Activated T-cell treated with anti-CD3 and anti-CD28 coated beads, Interleukin-2, amount 50 U/mL, for 1 hour (primary cell): ENCODE measurements around the gene LRRC47.
A peak's percentile ranks its signal among the peaks of the same experiment; 100 is the strongest.
"Not testable (repeated sequence)": the region's sequence is repeated elsewhere in the genome, so short reads cannot be mapped to it uniquely, and the experiment has no call there.

Source experiments
- DNase-seq: peaks from one replicate; pipeline ENCODE4 v3.0.0-alpha.2; 2020

LRRC47 gene

DNA sequence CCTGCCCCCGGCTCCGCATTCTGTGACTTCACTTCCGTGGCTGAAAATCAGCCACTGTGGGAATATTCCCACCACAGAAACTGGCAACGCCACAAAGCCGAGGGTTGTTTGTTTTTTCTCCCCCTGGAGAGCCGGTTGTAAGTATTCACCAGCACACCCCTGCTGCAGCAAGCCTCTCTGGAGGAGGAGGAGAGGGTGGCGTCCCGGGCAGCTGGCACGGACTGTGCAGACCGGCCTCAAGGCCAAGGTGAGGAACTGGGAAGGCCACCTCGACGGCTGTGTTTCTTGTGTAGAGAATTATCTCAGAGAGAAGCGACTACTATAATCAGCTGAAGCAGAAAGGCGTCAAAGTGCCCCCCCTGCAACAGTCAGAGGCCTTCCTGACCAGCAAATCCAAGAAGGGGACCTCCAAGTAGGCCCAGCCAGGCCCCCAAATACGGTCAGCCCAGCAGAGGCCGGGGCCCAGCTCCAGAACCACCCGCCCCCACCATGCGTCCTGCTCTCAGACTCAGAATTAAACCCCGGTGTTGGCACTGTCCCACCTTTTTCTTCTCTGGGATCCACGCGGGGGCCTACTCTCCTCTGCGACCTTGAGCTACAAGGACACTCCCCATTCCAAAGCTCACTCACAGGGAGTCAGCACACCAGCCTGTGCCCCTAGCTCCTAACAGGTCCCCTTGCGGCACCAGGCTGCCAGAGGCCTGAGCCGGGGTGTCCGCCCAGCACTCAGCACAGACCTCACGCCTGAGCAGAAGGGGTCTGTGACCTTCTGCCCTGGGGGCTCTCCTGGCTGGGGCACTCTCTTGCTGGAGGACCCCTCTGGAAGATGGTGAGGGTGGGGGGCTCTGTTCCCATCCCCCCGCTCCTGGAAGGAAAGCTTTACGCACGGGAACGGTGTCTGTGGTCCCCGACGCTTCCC is 24.9 kb downstream of the LRRC47 start:
- DNase-seq = no peak

DNA sequence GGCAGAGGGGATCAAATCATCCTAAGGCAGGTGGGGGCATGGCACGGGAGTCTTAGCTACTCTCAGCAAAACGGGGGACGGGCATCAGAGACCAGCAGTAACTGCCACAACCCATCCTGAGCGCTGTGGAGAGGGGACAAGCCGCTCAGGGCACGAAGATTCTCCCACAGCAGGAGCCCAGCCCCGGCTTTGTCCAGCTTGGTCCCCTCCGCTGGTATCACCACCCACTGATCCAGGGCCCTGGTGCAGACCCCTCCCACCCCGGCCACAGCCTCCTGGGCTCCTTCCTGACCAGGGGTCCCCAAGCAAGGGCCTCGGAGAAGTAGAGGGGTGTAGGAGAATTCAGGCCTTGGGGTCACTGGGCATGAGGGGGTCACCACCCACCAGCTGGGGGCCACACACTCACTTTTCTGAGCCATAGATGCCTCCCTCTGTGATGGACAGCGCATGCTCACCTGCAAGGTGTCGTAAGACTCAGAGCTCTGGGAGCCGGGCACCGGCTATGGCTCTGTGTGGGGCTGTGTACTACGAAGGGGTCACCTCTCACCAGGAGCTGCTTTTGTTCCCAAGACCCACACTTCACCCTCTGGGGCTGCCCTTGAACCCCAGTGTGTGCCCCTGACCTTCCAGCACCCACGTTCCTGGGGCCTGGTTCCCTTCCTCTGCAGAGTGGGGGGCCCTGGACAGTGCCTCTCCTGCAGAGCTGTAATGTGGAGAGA is 26.1 kb downstream of the LRRC47 start:
- DNase-seq = no peak

DNA sequence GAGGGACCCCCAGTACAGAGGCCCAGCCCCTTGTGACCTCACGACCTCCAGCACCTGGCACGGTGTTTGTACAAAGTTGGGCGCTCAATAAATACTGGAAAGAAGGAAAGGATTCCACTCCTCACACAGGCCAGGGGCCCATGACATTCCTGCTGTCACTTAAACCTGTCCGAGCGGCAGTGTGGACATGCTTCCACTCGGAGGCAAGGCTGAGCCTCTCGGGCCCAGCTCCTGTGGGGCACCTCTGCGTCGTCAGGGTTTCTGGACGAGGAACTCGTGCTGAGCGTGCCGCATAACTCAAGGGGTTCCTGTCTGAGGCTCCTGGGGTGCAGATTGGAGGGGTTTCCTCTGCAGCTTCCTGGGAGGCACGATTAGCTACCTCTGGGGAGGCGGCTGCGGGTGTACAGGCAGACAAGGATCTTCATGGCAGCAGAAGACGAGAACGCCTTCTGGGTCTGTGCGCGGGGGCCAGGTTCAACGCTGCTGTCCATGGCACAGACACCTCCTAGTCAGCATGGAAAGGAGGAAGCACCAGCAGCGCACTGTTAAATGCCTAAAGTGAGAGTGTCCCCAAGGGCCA is 27.4 kb downstream of the LRRC47 start:
- no peak for DNase-seq

DNA sequence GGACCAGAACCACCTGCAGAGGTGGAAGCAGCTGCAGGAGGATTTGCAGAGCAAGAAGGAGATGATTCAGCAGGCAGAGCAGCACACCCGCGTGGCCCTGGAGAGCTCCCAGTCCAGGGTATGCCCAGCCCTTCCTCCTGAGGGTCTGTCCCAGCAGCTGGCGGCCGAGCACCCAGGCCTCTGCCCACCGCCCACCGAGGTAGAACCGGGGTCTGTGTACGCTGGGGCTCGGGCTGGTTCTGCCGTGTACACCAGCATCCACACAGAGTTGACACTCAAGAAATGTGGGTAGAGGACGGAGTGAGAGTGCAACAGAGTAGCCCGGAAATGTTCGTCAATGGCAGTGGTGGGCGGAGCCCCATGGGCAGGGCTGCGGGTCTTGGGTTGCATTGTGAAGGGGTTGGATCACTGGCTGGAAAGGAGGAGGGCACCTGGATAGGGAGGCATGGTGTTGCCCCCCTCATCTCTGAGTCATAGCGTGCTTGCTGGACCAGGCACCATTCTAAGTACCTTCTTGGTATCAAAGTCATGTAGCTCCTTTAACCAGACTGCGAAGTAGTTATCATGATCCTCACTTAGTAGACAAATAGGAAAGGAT is 28.9 kb downstream of the LRRC47 start:
- no peak for DNase-seq

DNA sequence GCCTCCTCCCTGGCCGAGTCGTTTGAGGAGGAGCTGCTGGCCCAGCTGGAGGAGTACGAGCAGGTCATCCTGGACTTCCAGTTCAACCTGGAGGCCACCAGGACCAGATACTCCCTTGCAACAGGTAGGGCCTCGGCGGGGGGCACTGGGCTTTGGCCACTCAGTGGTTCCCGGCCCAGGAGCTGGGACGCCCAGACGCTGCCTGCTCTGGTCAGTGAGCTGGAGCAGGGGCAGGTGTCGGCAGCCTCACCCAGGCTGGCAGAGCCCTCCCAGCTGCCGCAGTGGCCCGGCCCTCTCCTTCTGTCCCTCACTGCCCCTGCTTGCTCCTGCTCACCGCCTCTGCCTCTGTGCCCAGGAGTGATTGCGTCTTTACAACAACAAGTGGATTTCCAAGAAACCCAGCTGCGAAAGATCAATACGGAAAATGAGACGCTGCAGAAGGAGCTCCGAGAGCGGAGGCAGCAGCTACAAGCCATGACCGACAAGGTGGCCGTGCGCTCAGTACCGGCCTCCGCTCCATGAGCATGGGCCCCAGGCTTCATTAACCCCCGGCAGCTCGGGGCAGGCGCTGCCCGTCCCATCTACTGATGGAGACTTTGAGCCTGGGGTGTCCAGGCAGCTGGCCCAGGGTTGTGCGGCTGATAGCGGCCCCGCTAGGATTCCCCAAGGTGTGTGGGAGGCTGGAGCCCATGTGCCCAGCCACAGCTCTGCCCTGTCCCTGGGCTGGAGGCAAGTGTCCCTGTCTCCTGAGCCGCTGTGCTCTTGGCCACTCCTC is 32.8 kb downstream of the LRRC47 start:
- no peak for DNase-seq

DNA sequence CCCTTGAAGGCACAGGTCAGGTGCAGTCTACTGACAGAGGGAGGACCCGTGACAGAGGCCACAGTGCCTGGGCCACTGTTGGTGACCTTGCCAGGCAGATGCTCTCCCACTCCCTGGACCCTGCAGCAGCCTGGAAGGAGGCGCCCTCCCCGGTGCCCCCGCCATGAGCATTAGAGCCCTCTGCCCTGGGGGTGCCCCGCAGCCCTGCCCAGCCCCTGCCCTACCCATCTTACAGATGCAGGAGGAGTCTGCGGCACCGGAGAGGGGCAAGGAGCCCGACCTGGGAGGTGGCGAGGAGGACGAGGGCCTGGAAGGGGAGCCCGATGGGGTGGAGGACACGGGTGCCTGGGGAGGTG is 33.4 kb downstream of the LRRC47 start:
- DNase-seq = no peak

DNA sequence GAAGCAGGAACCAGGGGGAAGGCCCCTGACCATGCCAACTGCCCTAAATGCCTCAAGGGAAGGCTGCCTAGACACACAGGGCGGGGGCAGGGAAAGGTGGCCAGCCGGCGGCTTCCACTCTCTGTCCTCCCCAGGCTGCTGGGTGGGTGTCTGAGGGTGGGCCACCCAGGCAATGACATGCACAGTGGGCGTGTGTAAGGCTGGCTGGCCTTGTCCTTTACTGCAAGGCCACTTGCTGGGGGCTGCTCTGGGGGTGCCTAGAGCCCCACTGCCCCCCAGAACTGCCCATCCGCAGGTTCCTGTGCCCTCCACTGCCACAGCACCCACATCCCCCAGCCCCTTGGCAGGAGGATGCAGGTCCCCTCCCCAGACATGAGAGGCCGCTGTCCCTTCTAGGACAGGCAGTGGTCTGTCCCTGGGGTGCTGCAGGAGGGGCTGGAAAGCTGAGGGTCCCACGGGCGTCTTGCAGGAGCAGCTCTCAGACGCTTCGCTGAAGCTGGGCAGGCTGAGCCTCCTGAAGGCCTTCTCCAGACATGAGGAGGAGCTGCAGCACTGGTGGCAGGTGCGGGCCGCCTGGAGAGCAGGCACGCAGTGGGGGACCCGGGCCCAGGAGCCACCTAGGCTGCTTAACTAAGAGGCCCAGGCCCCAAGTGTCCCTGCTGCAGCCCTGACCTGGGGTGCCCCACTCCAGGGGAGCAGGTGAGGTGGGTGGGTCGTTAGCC is 34.0 kb downstream of the LRRC47 start:
- DNase-seq = no peak

DNA sequence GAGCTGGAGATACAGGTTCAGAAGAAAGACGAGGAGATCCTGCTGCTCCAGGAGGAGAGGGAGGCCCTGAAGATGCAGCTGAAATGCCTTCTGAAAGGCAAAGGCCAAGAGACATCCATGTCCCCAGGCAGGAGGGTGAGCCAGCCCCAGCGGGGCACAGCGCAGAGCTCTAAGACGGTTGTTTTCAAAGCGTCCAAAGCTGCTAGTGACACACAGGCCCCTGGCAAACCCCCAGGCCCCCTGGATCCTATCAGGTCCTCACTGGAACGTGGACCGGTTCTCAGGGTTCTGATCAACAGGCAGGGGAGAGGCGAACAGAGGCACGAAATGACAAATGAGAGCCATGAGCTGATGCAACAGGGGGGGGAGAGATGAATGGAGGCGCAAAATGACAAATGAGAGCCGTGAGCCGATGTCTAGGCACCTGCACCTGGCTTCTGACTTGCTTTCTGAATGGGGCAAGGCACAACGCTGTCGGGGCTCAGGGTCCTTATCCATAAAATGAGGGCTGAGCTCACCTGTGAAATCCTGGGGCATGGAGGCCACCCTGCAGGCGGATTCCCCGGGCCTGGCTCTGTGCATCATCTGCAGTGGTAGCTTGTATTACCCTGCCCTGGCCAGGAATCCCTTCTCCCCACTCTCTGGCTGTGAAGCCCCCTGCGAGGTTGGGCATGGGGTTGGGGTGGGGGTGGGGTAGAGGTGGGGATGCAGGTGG is 34.8 kb downstream of the LRRC47 start:
- no peak for DNase-seq

DNA sequence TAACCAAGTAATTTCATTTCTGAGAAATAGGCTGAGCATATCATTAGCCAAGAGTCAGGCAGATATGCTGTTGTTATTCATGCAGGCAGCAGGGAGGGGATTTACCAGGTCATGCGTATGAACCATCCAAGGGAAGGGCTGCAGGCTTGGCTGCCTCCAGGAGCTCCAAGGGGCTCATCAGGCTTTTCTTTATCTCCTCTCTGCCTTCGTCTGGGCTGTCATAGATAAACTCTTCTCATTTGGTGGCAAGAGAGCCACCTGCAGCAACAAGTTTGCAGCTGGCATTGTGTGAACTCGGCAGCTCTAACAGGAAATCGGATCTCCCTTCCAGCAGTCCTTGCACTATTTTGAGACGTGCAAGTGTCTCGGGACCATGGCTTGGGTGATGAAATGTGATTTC is 36.5 kb downstream of the LRRC47 start:
- DNase-seq = no peak

DNA sequence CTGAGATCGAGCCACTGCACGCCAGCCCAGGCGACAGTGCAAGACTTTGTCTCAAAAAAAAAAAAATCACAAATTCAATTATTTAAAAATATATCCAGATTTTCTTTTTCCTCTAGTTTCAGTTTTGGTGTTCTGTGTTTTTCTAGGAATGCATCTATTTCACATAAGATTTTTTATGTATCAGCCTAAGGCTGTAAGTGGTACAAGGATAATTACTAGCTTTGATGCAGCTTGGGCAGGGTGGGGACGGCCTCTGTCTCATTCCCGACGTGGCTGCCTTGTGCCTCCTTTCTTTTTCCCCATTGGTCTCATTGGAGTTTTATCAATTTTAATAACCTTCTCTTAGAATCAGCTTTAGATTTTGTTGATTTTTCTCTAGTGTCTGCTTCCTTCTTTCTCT is 37.1 kb downstream of the LRRC47 start:
- DNase-seq = no peak

DNA sequence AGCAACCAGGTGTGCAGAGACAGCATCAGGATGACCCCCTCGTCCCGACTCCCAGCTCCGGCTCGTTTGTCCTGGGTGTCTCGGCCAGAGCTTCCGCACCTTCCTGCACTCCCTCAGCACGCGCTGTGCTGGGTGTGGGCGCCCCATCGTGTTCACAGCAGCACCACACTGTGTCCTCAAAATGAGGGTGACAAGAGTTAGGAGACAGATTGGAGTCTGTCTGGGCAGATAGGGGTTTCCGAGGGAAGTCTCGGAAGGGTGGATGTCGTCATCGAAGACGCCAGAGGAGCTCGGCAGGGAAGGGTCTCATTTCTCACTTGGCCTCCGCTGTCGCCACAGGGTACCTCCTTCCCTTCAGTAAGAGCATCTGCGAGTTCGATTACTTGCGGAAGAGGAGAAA is 39.9 kb downstream of the LRRC47 start:
- DNase-seq = no peak

DNA sequence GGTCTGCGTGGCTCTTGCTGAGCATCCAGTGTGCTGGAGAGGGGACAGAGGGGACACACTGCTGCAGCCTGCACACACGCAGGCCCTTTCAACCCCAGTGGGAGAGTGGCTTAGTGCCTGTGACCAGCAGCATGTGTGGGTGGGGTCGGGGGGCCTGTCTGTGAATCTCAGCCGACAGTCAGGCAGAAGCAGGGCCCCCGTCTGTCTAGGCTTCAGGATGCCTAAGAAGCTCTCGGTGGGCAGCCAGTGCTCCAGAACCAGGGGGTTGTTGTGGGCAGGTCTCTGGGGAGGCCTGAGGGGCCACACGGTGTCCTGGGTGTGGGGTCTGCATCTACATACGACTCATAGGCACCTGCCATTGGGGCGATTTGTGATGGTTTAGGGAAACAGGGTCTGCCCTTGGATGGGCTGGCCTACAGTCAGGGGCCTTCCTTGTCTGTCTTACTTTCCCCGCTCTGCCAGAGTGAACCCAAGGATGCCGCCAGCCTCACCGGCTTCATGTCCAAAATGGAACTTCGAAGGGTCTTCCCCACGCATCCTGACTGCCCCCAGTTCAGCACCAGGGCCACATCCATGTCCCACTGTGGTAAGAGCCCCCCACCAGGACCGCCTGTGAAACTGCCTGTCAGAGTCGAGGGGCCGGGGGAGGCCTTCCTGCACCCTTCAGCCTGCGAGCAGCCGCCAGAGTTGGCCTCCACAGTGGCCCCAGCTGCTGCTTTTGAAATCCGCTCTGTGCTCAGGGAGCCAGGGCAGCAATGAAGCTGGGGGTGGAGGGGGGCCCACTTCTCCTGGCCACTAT is 42.4 kb downstream of the LRRC47 start:
- no peak for DNase-seq

DNA sequence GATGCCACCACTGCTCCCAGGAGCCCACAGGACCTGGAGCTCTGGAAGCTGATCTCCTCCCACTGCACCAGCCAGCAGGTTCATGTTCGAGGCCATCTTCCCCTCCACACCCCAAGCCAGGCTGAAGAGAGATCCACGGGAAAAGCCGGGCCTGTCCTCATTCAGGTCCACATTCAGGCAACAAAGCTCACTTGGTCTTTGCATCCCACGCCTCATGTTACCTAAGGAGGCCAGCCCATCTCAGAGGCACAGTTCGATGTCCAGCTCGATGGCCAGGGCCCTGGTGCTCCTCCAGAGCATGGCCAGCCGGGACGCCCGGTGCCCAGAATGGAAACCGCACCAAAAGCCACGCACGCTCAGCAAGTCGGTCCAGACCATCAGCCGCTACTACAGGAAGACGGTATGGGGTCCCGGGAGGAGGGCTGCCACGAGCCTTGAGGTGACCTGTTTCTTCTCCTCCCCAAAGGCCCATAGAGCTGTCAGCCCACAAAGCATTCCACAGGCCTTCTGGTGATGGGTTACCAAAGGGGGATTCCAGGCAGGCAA is 43.8 kb downstream of the LRRC47 start, which contains the start of gene CCDC27:
Gene CCDC27 (plus strand): TSS at position 51 of the 546 bp plus-strand sequence. CDS start 32 bp downstream, at position 83.
- DNase-seq = no peak

DNA sequence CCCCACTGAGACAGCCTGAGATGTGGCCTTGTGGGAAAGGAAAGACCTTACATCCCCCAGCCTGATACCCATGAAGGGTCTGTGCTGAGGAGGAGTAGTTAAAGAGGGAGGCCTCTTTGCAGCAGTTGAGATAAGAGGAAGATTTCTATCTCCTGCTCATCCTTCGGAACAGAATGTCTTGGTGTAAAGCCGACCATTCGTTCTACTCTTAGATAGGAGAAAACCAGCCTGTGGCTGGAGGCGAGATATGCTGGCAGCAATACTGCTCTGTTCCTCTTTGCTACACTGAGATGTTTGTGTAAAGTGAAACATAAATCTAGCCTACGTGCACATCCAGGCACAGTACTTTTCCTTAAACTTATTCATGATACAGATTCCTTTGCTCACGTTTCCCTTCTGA is 45.6 kb downstream of the LRRC47 start:
- DNase-seq = no peak

DNA sequence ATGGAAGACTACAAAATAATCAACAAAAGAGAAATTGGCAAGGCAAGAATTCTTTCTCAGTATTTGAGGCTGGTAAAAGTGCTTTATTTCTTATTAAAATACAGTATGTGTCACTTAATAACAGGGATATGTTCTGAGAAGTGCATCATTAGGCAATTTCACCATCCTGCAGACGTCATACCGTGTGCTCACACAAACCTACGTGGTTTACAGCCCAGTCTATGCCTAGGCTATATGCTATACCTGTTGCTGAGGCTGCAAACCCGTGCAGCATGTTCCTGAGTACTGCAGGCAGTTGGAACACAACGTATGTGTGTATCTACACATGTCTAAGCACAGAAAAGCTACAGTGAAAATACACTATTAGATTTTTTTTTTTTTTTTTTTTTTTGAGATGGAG is 46.8 kb downstream of the LRRC47 start:
- no peak for DNase-seq

DNA sequence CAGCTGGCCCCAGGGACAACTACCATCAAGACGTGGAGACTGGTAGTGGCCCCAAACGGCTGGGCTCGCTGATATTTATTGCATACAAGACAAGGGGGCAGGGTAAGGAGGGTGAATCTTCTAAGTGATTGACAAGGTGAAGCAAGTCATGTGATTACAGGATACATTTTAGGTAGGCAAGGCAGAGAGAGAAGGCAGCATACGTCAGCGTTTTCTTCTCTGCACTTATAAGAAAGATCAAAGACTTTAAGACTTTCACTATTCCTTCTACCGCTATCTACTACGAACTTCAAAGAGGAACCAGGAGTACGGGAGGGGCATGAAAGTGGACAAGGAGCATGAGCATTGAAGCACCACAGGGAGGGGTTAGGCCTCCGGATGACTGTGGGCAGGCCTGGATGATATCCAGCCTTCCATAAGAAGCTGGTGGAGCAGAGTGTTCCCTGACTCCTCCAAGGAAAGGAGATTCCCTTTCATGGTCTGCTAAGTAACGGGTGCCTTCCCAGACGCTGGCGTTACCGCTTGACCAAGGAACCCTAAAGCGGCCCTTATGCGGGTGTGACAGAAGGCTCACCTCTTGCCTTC is 47.9 kb downstream of the LRRC47 start:
- DNase-seq = not testable (repeated sequence)

DNA sequence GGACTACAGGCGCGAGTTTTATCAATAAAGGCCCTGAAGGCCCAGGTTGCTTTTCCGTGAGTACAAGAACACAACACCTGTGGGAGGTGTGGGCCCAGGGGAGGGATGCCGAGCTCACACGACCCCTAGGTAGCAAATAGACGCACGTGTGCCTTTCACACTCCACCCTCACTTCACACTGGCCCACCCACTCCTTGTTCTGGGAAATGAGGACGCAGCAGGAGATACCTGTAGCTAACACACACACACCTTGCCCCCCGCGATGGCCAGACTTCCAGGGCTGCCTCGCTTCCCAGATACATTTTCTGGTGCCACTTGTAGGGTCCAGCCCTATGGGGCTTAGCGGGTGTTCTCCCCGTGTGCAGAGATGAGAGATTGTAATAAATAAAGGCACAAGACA is 48.4 kb downstream of the LRRC47 start:
- DNase-seq = no peak

DNA sequence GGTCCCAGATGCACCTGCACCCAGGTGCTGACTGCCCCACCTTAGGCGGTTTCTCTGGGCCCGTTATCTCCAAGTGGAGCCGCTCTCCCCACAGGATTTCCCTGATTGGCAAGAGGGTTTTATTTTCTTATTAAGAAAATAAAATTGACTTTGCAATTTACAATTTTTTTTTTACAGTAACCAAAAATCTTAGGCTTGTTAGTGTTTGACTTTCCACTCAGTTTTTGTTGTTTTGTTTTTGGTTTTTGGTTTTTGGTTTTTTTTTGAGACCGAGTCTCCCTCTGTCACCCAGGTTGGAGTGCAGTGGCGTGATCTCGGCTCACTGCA is 48.8 kb downstream of the LRRC47 start:
- DNase-seq = no peak

DNA sequence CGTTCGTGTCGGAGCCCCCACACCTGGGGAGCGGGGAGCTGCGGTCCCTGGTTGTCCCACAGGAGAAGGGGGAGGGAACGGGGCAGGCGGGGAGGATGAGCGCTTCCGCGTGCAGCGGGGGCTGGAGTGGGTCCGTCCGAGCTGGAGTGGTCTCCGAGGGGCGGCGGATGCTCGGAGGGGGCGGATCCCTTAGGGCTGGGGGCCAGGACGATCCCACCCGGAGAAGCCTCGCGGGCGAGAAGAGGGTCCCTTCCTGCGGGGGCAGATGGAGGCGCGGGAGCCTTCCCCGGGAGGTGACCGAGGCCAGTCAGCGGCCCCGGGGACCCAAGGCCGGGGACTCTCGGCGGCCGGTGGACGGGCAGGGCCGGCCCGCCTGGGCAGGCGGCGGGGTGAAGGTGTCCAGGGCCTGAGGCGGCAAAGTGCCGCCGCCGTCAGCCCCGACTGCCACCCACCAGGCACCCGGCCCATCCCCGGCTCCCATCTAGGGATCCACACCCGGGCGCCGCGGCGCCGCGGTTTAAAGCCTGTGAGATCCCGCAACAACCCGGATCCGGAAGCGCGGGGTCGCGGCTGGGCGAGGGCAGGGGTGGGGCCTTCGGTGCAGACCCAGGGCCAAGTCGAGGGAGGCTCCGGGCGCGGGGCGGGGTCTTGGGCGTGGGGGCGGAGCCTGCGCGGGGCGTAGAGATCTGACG is 49.3 kb downstream of the LRRC47 start:
- peak; percentile 90 for DNase-seq
